Upper lobe of left lung (tissue), 6 donors: ENCODE results near the gene ACACB. TPM values are rescaled to one million over a fixed set of nuclear protein-coding genes. Genes with fewer than 3 reads are reported as not detected.
A peak's percentile ranks its signal among the peaks of the same experiment; 100 is the strongest.

Source experiments
- ATAC-seq, 2 donors: fragments of 200-7000 bp; cut with Tn5 transposase; one replicate each; pipeline ENCODE4 v1.9.1; 2022; ENCODE audit warnings: mild to moderate bottlenecking in 2 of 2, moderate library complexity in 2 of 2; ENCODE audit not compliant: low FRiP score in 2 of 2
- DNase-seq, 2 donors: peaks; one replicate each; pipeline ENCODE4 v3.0.0-alpha.2; 2019 to 2020
- H3K27ac ChIP-seq, 4 donors: fragments of 200-600 bp; sonication (generic); one replicate each; pipeline ENCODE4 v1.5.1; 2016 to 2019
- H3K27me3 ChIP-seq, 4 donors: fragments of 200-600 bp; sonication (generic); one replicate each; pipeline ENCODE4 v1.5.1; 2017 to 2019
- H3K36me3 ChIP-seq, 4 donors: fragments of 200-600 bp; sonication (generic); one replicate each; pipeline ENCODE4 v1.5.1; 2016 to 2019
- H3K4me1 ChIP-seq, 4 donors: fragments of 200-600 bp; sonication (generic); one replicate each; pipeline ENCODE4 v1.5.1; 2018 to 2019
- H3K4me3 ChIP-seq, 4 donors: fragments of 200-600 bp; sonication (generic); one replicate each; pipeline ENCODE4 v1.5.1; 2017 to 2019; ENCODE audit warnings: mild to moderate bottlenecking in 2 of 4, moderate library complexity in 1 of 4
- H3K9me3 ChIP-seq, 4 donors: fragments of 200-600 bp; sonication (generic); one replicate each; pipeline ENCODE4 v1.5.1; 2018 to 2019
- CTCF ChIP-seq, 6 experiments: fragments of 450-650 bp in 4 of 6; fragments of 200-600 bp in 2 of 6; sonication (generic) in 2 of 6; IDR thresholded peaks; one replicate each; pipeline ENCODE4 v1.5.1; 2016 to 2019; ENCODE audit warnings: antibody characterized with exemption in 6 of 6
- EP300 ChIP-seq, 4 donors: sonication (generic); formaldehyde crosslinking; IDR thresholded peaks; one replicate each; pipeline ENCODE4 v1.5.1; 2017; ENCODE audit warnings: antibody characterized with exemption in 4 of 4, control low read depth in 2 of 4
- POLR2A ChIP-seq, 4 donors: fragments of 450-650 bp; IDR thresholded peaks; one replicate each; pipeline ENCODE4 v1.5.1; 2016 to 2017; ENCODE audit warnings: antibody characterized with exemption in 4 of 4, mild to moderate bottlenecking in 2 of 4
- POLR2AphosphoS5 ChIP-seq, 2 donors: sonication (generic); formaldehyde crosslinking; IDR thresholded peaks; one replicate each; pipeline ENCODE4 v1.5.1; 2017; ENCODE audit warnings: antibody characterized with exemption in 2 of 2
- WGBS, 2 donors: methylation state at CpG; one replicate each; pipeline ENCODE4 v1.1.5; 2017 to 2018; 5-methylcytosine and 5-hydroxymethylcytosine counted together
- total RNA-seq, 6 donors: library from RNA; depleted of rRNA in 4 of 6; stranded (reverse); fragments of >200 nt in 4 of 6; gene quantifications; one replicate each; pipeline versions ENCODE4 v1.1.0 to v1.2.1, GENCODE V29; 2016 to 2021
- donor health status: DM: no; HTN: no; CAD: no; lungs with moderate emphysema.
- donor health status: DM: no; HTN: yes; CAD: no; lungs with severe emphysema.

The ACACB gene
- total RNA-seq, 6 donors from 2014 or later, result 26.3 to 202 (median 36.3) TPM

- 0 to 1% methylated on average over 12 to 30 of the region's 32 CpGs for WGBS, 2 donors
- TF ChIP-seq CTCF (IDR thresholded peaks at IDR 0.05), result no peak
- peak; percentile 2 to 6 for TF ChIP-seq POLR2AphosphoS5 (IDR thresholded peaks at IDR 0.05)
- TF ChIP-seq POLR2A (IDR thresholded peaks at IDR 0.05), result peak in 2 of 4 donors; percentile 20 to 55
- no peaks in the 10 kb centered on the region for H3K9me3 ChIP-seq
Observed at GRCh38 chr12:109098183-109098604, 18.2 kb upstream of the ACACB start.

GRCh38 chr12:109098651-109099050 is 17.7 kb upstream of the ACACB start:
- H3K4me1 ChIP-seq, result peaks cover 16 to 32% (median 18%) of the 10 kb centered on the region in 4 donors
- H3K9me3 ChIP-seq, result no peaks in the 10 kb centered on the region
- no peak for ATAC-seq
- peak overlapping the region; percentile 79 to 91 (median 82) for H3K4me3 ChIP-seq
- no peaks in the 10 kb centered on the region for H3K27me3 ChIP-seq
- H3K36me3 ChIP-seq, result peaks cover 6 to 21% (median 13%) of the 10 kb centered on the region in 4 donors
- H3K27ac ChIP-seq, result peak overlapping the region; percentile 68 to 93 (median 86)
- no peak for TF ChIP-seq EP300 (IDR thresholded peaks at IDR 0.05)
- TF ChIP-seq POLR2A (IDR thresholded peaks at IDR 0.05), result no peak
- TF ChIP-seq POLR2AphosphoS5 (IDR thresholded peaks at IDR 0.05), result no peak
- no peak for TF ChIP-seq CTCF (IDR thresholded peaks at IDR 0.05)
- 7 to 8% methylated on average over 7 to 8 of the region's 8 CpGs for WGBS, 2 donors
- DNase-seq, result no peak

More at GRCh38 chr12:109098183-109098604, 18.2 kb upstream of the ACACB start:
- ATAC-seq, result peak; percentile 69 to 79
- Histone ChIP-seq H3K4me3 (peak overlapping the region; percentile 79 to 91 (median 82)), H3K27me3 (no peaks in the 10 kb centered on the region), H3K27ac (peak overlapping the region; percentile 68 to 93 (median 86)), H3K36me3 (peaks cover 3 to 16% (median 9%) of the 10 kb centered on the region in 4 donors), H3K4me1 (peaks cover 18 to 36% (median 20%) of the 10 kb centered on the region in 4 donors)
- DNase-seq, result peak; percentile 62 to 93

- Histone ChIP-seq H3K9me3 (no peaks in the 10 kb centered on the region), H3K27me3 (no peaks in the 10 kb centered on the region), H3K4me1 (peaks cover 14 to 30% (median 16%) of the 10 kb centered on the region in 4 donors), H3K27ac (peak overlapping the region in 2 of 4 donors; percentile 87 to 93), H3K4me3 (peak overlapping the region in 1 of 4 donors; percentile 91), H3K36me3 (peaks cover 6 to 29% (median 18%) of the 10 kb centered on the region in 4 donors)
- TF ChIP-seq EP300 (IDR thresholded peaks at IDR 0.05) (no peak), CTCF (IDR thresholded peaks at IDR 0.05) (no peak)
- no peak for DNase-seq
- 76 to 78% methylated on average over 12 of the region's 12 CpGs for WGBS, 2 donors
- ATAC-seq, result no peak
Observed at GRCh38 chr12:109099431-109100020, 16.9 kb upstream of the ACACB start.

- peaks cover 14 to 30% (median 16%) of the 10 kb centered on the region in 4 donors for H3K4me1 ChIP-seq
- no peak overlapping the region for H3K4me3 ChIP-seq
- 78 to 79% methylated on average over 4 of the region's 4 CpGs for WGBS, 2 donors
- H3K36me3 ChIP-seq, result peaks cover 13 to 42% (median 29%) of the 10 kb centered on the region in 4 donors
- ATAC-seq (no peak), DNase-seq (no peak)
- TF ChIP-seq EP300 (IDR thresholded peaks at IDR 0.05) (no peak), POLR2A (IDR thresholded peaks at IDR 0.05) (no peak), CTCF (IDR thresholded peaks at IDR 0.05) (no peak), POLR2AphosphoS5 (IDR thresholded peaks at IDR 0.05) (no peak)
- H3K9me3 ChIP-seq, result no peaks in the 10 kb centered on the region
- no peaks in the 10 kb centered on the region for H3K27me3 ChIP-seq
- H3K27ac ChIP-seq, result no peak overlapping the region
Observed at GRCh38 chr12:109100741-109101140, 15.6 kb upstream of the ACACB start.

- no peaks in the 10 kb centered on the region for H3K9me3 ChIP-seq
- peaks cover 13 to 57% (median 36%) of the 10 kb centered on the region in 4 donors for H3K36me3 ChIP-seq
- ATAC-seq (no peak), DNase-seq (no peak)
- no peak overlapping the region for H3K27ac ChIP-seq
- H3K27me3 ChIP-seq, result no peaks in the 10 kb centered on the region
- peaks cover 11 to 25% (median 13%) of the 10 kb centered on the region in 4 donors for H3K4me1 ChIP-seq
- WGBS, 2 donors, result 84 to 97% methylated on average over 3 of the region's 3 CpGs
- TF ChIP-seq CTCF (IDR thresholded peaks at IDR 0.05), result no peak
- no peak for TF ChIP-seq EP300 (IDR thresholded peaks at IDR 0.05)
- no peak for TF ChIP-seq POLR2AphosphoS5 (IDR thresholded peaks at IDR 0.05)
- TF ChIP-seq POLR2A (IDR thresholded peaks at IDR 0.05), result no peak
- no peak overlapping the region for H3K4me3 ChIP-seq
Observed at GRCh38 chr12:109102491-109102890, 13.9 kb upstream of the ACACB start.
